Stimulated activated CD8-positive, alpha-beta memory T cell treated with anti-CD3 and anti-CD28 coated beads, Interleukin-2, amount 100 ng/mL, for 1 hour (primary cell): ENCODE measurements around the gene USP51.
"Not testable (repeated sequence)": the region's sequence is repeated elsewhere in the genome, so short reads cannot be mapped to it uniquely, and the experiment has no call there.

ENCODE experiments used
- DNase-seq, 2 donors: peaks; one replicate each; pipeline ENCODE4 v3.0.0-alpha.2; 2020; ENCODE audit warnings: low read depth in 2 of 2

The USP51 gene

GRCh38 chrX:55489314-55490009, at the start of gene USP51:
Gene USP51 (minus strand): TSS chrX:55489848. CDS start chrX:55488939, 909 bp downstream.
- no peak for DNase-seq

GRCh38 chrX:55524487-55524886, 34.8 kb upstream of the USP51 start:
- DNase-seq: no peak

- no peak for DNase-seq
These were observed 33.7 kb upstream of the USP51 start for GRCh38 chrX:55523356-55523755.

- DNase-seq: no peak
These were observed 33.1 kb upstream of the USP51 start for GRCh38 chrX:55522596-55523276.

- no peak for DNase-seq
These were observed 32.0 kb upstream of the USP51 start for GRCh38 chrX:55521687-55522086.

GRCh38 chrX:55516794-55517481, 27.3 kb upstream of the USP51 start:
- not testable (repeated sequence) for DNase-seq

- not testable (repeated sequence) for DNase-seq
These were observed 23.5 kb upstream of the USP51 start for GRCh38 chrX:55513045-55513737.

- not testable (repeated sequence) for DNase-seq
These were observed 18.9 kb upstream of the USP51 start for GRCh38 chrX:55508410-55509152.

- not testable (repeated sequence) for DNase-seq
These were observed 18.1 kb upstream of the USP51 start for GRCh38 chrX:55507699-55508098.

GRCh38 chrX:55507010-55507409, 17.4 kb upstream of the USP51 start:
- DNase-seq: not testable (repeated sequence)

- no peak for DNase-seq
These were observed 1.3 kb upstream of the USP51 start for GRCh38 chrX:55490974-55491373.

GRCh38 chrX:55490121-55490520, 473 bp upstream of the USP51 start:
- no peak for DNase-seq

- peak; percentile 45 for DNase-seq
These were observed 895 bp downstream of the USP51 start for GRCh38 chrX:55488593-55489313.

- DNase-seq: no peak
These were observed 1.5 kb downstream of the USP51 start for GRCh38 chrX:55488006-55488592.

- DNase-seq: no peak
These were observed 2.5 kb downstream of the USP51 start for GRCh38 chrX:55487143-55487542.

GRCh38 chrX:55486736-55487135, 2.9 kb downstream of the USP51 start:
- DNase-seq: no peak

- DNase-seq: no peak
These were observed 4.7 kb downstream of the USP51 start for GRCh38 chrX:55484948-55485347.

- no peak for DNase-seq
These were observed 9.1 kb downstream of the USP51 start for GRCh38 chrX:55480390-55481062.

GRCh38 chrX:55479956-55480355, 9.7 kb downstream of the USP51 start:
- DNase-seq: not testable (repeated sequence)

GRCh38 chrX:55465791-55466190, 23.9 kb downstream of the USP51 start:
- DNase-seq: not testable (repeated sequence)
